Right lobe of liver (tissue), 4 donors: ENCODE data around the gene RAB37.

ENCODE experiments used
- CTCF ChIP-seq, 4 donors: fragments of 200-600 bp in 3 of 4; fragments of 450-650 bp in 1 of 4; IDR thresholded peaks; one replicate each; pipeline versions ENCODE4 v1.5.1 to v1.8.0; 2016 to 2022; ENCODE audit warnings: antibody characterized with exemption in 4 of 4, mild to moderate bottlenecking in 2 of 4
- POLR2A ChIP-seq: fragments of 450-650 bp; IDR thresholded peaks from one replicate; pipeline ENCODE4 v1.6.1; 2017; ENCODE audit warnings: antibody characterized with exemption, mild to moderate bottlenecking
- donor health status: DM: no; HTN: no; CAD: no.
- donor health status: DM: no; HTN: no; CAD: no.
- donor health status: DM: no; HTN: yes; CAD: no.

- TF ChIP-seq CTCF (IDR thresholded peaks at IDR 0.05) = no peak
- no peak for TF ChIP-seq POLR2A
Measured at GRCh38 chr17:74784125-74784810, 47.2 kb downstream of the RAB37 start.
